NCI-H1092 treated with DMSO at 0.1 percent for 48 hours (cell line): Measurements from ENCODE around the gene GALNT18.
A peak's percentile ranks its signal among the peaks of the same experiment; 100 is the strongest.

Experiments used
- DNase-seq: peaks from one replicate; lab custom pipeline; 2025; lab: John Stamatoyannopoulos, UW

GALNT18 gene

GRCh38 chr11:11621573-11622339, at the start of gene GALNT18:
Gene GALNT18, minus strand, starts transcription at chr11:11622005.
- DNase-seq = peak; percentile 95

- DNase-seq = no peak
Observed at GRCh38 chr11:11670574-11670973, 48.8 kb upstream of the GALNT18 start.

GRCh38 chr11:11669233-11669846, 47.5 kb upstream of the GALNT18 start:
- DNase-seq = no peak

GRCh38 chr11:11668781-11669180, 47.0 kb upstream of the GALNT18 start:
- no peak for DNase-seq

- no peak for DNase-seq
Observed at GRCh38 chr11:11668274-11668673, 46.5 kb upstream of the GALNT18 start.

- no peak for DNase-seq
Observed at GRCh38 chr11:11667056-11667455, 45.3 kb upstream of the GALNT18 start.

GRCh38 chr11:11665407-11665806, 43.6 kb upstream of the GALNT18 start:
- DNase-seq = no peak

- DNase-seq = no peak
Observed at GRCh38 chr11:11663907-11664306, 42.1 kb upstream of the GALNT18 start.

GRCh38 chr11:11662578-11662977, 40.8 kb upstream of the GALNT18 start:
- DNase-seq = no peak

- no peak for DNase-seq
Observed at GRCh38 chr11:11661326-11662040, 39.7 kb upstream of the GALNT18 start.

GRCh38 chr11:11660363-11660740, 38.5 kb upstream of the GALNT18 start:
- no peak for DNase-seq

GRCh38 chr11:11659567-11660362, 38.0 kb upstream of the GALNT18 start:
- no peak for DNase-seq

- DNase-seq = no peak
Observed at GRCh38 chr11:11657218-11657955, 35.6 kb upstream of the GALNT18 start.

- DNase-seq = no peak
Observed at GRCh38 chr11:11641581-11641980, 19.8 kb upstream of the GALNT18 start.

GRCh38 chr11:11640996-11641395, 19.2 kb upstream of the GALNT18 start:
- DNase-seq = no peak

GRCh38 chr11:11640152-11640551, 18.3 kb upstream of the GALNT18 start:
- no peak for DNase-seq

- no peak for DNase-seq
Observed at GRCh38 chr11:11636671-11637070, 14.9 kb upstream of the GALNT18 start.

- no peak for DNase-seq
Observed at GRCh38 chr11:11635443-11635842, 13.6 kb upstream of the GALNT18 start.

- DNase-seq = no peak
Observed at GRCh38 chr11:11629368-11629767, 7.6 kb upstream of the GALNT18 start.

GRCh38 chr11:11628651-11629050, 6.8 kb upstream of the GALNT18 start:
- no peak for DNase-seq

- DNase-seq = no peak
Observed at GRCh38 chr11:11626128-11626527, 4.3 kb upstream of the GALNT18 start.

GRCh38 chr11:11624926-11625325, 3.1 kb upstream of the GALNT18 start:
- DNase-seq = no peak
